NCI-H2196 (cell line): ENCODE data around the gene SLC25A11.

Experiments used
- DNase-seq: peaks from one replicate; lab custom pipeline; 2025; ENCODE audit not compliant: unreplicated experiment; lab: John Stamatoyannopoulos, UW

SLC25A11 gene

GRCh38 chr17:4939796-4940554 is at the start of gene SLC25A11, which contains the start of gene RNF167:
Gene SLC25A11 (minus strand): TSS chr17:4940046. CDS start chr17:4939910, 136 bp downstream.
Gene RNF167 (plus strand): TSS chr17:4940268. CDS start chr17:4940910, 642 bp downstream.
- DNase-seq = peak; percentile 90

GRCh38 chr17:4987767-4988567 is 48.1 kb upstream of the SLC25A11 start:
- no peak for DNase-seq

GRCh38 chr17:4986951-4987766 is 47.3 kb upstream of the SLC25A11 start, which contains the start of gene CAMTA2:
Gene CAMTA2 (minus strand): TSS chr17:4987675. CDS start chr17:4986222, 1,453 bp downstream.
- DNase-seq = peak; percentile 46

- DNase-seq = no peak
Observed at GRCh38 chr17:4986403-4986802, 46.6 kb upstream of the SLC25A11 start.

GRCh38 chr17:4982305-4982704 is 42.5 kb upstream of the SLC25A11 start:
- no peak for DNase-seq

GRCh38 chr17:4980644-4981216 is 40.9 kb upstream of the SLC25A11 start:
- DNase-seq = peak; percentile 10

- DNase-seq = no peak
Observed at GRCh38 chr17:4978726-4979125, 38.9 kb upstream of the SLC25A11 start.

- no peak for DNase-seq
Observed at GRCh38 chr17:4974115-4974670, 34.3 kb upstream of the SLC25A11 start.

- DNase-seq = no peak
Observed at GRCh38 chr17:4973256-4974114, 33.6 kb upstream of the SLC25A11 start.

GRCh38 chr17:4972752-4973151 is 32.9 kb upstream of the SLC25A11 start:
- no peak for DNase-seq

GRCh38 chr17:4972322-4972721 is 32.5 kb upstream of the SLC25A11 start:
- no peak for DNase-seq

- DNase-seq = no peak
Observed at GRCh38 chr17:4971826-4972225, 32.0 kb upstream of the SLC25A11 start.

- no peak for DNase-seq
Observed at GRCh38 chr17:4970273-4970672, 30.4 kb upstream of the SLC25A11 start.

GRCh38 chr17:4969551-4970173 is 29.8 kb upstream of the SLC25A11 start:
- no peak for DNase-seq

GRCh38 chr17:4969047-4969550 is 29.3 kb upstream of the SLC25A11 start:
- DNase-seq = no peak

GRCh38 chr17:4968486-4969046 is 28.7 kb upstream of the SLC25A11 start:
- DNase-seq = no peak

GRCh38 chr17:4967539-4968485 is 28.0 kb upstream of the SLC25A11 start, which contains the start of gene SPAG7:
Gene SPAG7 (minus strand): TSS chr17:4967817. CDS start chr17:4967804, 13 bp downstream.
- DNase-seq = peak; percentile 80
